GM12878 (cell line): ENCODE results near the gene SCGB1A1. TPM values are rescaled to one million over a fixed set of nuclear protein-coding genes. Genes with fewer than 3 reads are reported as not detected.

Source experiments
- ATAC-seq: fragments of 200-7000 bp; cut with Tn5 transposase; 3 replicates; pipeline ENCODE4 v1.9.1; 2020; ENCODE audit warnings: mild to moderate bottlenecking, moderate library complexity
- BruUV-seq: library from RNA; stranded (reverse); fragments of 400-500 nt; replicated peaks from 2 replicates; lab custom pipeline; 2021; lab: Mats Ljungman, UMichigan
- CTCF ChIA-PET: fragments of 300-600 bp; sonication (Branson Sonifier 250); formaldehyde crosslinking; extraction: SDS; loops from one replicate; lab custom pipeline; 2021; ENCODE audit warnings: inconsistent platforms; lab: Yijun Ruan, JAX
- POLR2A ChIA-PET: fragments of 350-600 bp; formaldehyde crosslinking; extraction: SDS; loops from one replicate; lab custom pipeline; 2021; ENCODE audit warnings: inconsistent platforms; lab: Charles Lee
- RAD21 ChIA-PET: fragments of 300-600 bp; sonication (Branson Sonifier 250); formaldehyde crosslinking; loops from one replicate; lab custom pipeline; 2023; ENCODE audit warnings: antibody characterized with exemption; ENCODE audit not compliant: unreplicated experiment; lab: Charles Lee
- SMC1A ChIA-PET: fragments of 300-600 bp; sonication (Branson Sonifier 250); formaldehyde crosslinking; loops from one replicate; lab custom pipeline; 2023; ENCODE audit not compliant: unreplicated experiment, uncharacterized antibody; lab: Charles Lee
- DNase-seq: peaks from one replicate; pipeline ENCODE4 v3.0.0-alpha.2; 2011; ENCODE audit warnings: low read depth, low spot score
- FAIRE-seq: peaks from 3 replicates; lab custom pipeline; 2011; peaks lifted over from hg19 to GRCh38; lab: Jason Lieb, UNC
- H2AFZ ChIP-seq: 2 replicates; pipeline ENCODE4 v1.6.0; 2011; ENCODE audit warnings: low read depth, low read length, control low read depth; ENCODE audit not compliant: control insufficient read depth
- H3K27ac ChIP-seq: 2 replicates; pipeline ENCODE4 v1.5.1; 2011; ENCODE audit warnings: control low read depth; ENCODE audit not compliant: control insufficient read depth, insufficient read depth
- H3K27me3 ChIP-seq, 2 experiments: replicated peaks in 1 of 2; 2 replicates each; pipeline versions ENCODE4 v1.6.0 to v1.6.1; 2011; ENCODE audit warnings: low read length in 1 of 2; ENCODE audit not compliant: control insufficient read depth in 2 of 2, insufficient read depth in 2 of 2
- H3K36me3 ChIP-seq, 2 experiments: 2 replicates each; pipeline ENCODE4 v1.5.1; 2011; ENCODE audit warnings: low read length in 1 of 2; ENCODE audit not compliant: control insufficient read depth in 2 of 2, insufficient read depth in 2 of 2
- H3K4me1 ChIP-seq: 2 replicates; pipeline ENCODE4 v1.6.1; 2011; ENCODE audit warnings: mild to moderate bottlenecking, low read length, moderate library complexity, mixed read lengths; ENCODE audit not compliant: control insufficient read depth, insufficient read depth
- H3K4me2 ChIP-seq: 2 replicates; pipeline ENCODE4 v1.6.0; 2011; ENCODE audit warnings: control low read depth; ENCODE audit not compliant: control insufficient read depth, insufficient read depth
- H3K4me3 ChIP-seq: fragments of 200-600 bp; sonication (generic); 2 replicates; pipeline ENCODE4 v1.5.1; 2016
- H3K79me2 ChIP-seq: 2 replicates; pipeline ENCODE4 v1.6.0; 2011; ENCODE audit warnings: low read length; ENCODE audit not compliant: control insufficient read depth, insufficient read depth
- H3K9ac ChIP-seq: 2 replicates; pipeline ENCODE4 v1.8.0; 2011; ENCODE audit warnings: low read length, control low read depth, mixed read lengths; ENCODE audit not compliant: control insufficient read depth, insufficient read depth
- H3K9me3 ChIP-seq: replicated peaks from 3 replicates; pipeline ENCODE4 v1.5.1; 2011; ENCODE audit warnings: mild to moderate bottlenecking, low read length; ENCODE audit not compliant: control insufficient read depth, insufficient read depth
- H4K20me1 ChIP-seq: 2 replicates; pipeline ENCODE4 v1.6.0; 2011; ENCODE audit not compliant: control insufficient read depth, insufficient read depth
- ASH2L ChIP-seq: fragments of 300-600, 200-600 bp; sonication (generic); IDR thresholded peaks from 2 replicates; pipeline ENCODE4 v1.6.1; 2017; ENCODE audit warnings: low read depth, mild to moderate bottlenecking, borderline replicate concordance
- BMI1 ChIP-seq: fragments of 450-650 bp; IDR thresholded peaks from 2 replicates; pipeline ENCODE4 v1.6.1; 2016; ENCODE audit warnings: mild to moderate bottlenecking, moderate library complexity, borderline replicate concordance
- CBFB ChIP-seq: IDR thresholded peaks from 2 replicates; pipeline ENCODE4 v1.6.1; 2016; ENCODE audit warnings: antibody characterized with exemption, low read depth
- CBX5 ChIP-seq: sonication (generic); IDR thresholded peaks from 2 replicates; pipeline ENCODE4 v1.6.1; 2016; ENCODE audit warnings: low read depth, moderate library complexity, mild to moderate bottlenecking, inconsistent platforms
- CREB1 ChIP-seq: IDR thresholded peaks from 2 replicates; pipeline ENCODE4 v1.6.1; 2012; ENCODE audit warnings: low read depth, mild to moderate bottlenecking, inconsistent platforms
- CTCF ChIP-seq, 3 experiments: IDR thresholded peaks in 2 of 3; conservative IDR thresholded peaks in 1 of 3; 2 replicates each; pipeline ENCODE4 v1.5.1; 2011; ENCODE audit warnings: low read depth in 3 of 3, low read length in 3 of 3, mild to moderate bottlenecking in 3 of 3, control low read depth in 2 of 3, moderate library complexity in 2 of 3, inconsistent platforms in 1 of 3, mixed read lengths in 1 of 3; ENCODE audit not compliant: control insufficient read depth in 2 of 3, insufficient read depth in 1 of 3; ENCODE audit errors: extremely low read depth in 1 of 3
- EP300 ChIP-seq, 2 experiments: fragments of 150-350 bp in 1 of 2; IDR thresholded peaks; 2 replicates each; pipeline ENCODE4 v1.6.1; 2011 to 2012; ENCODE audit warnings: low read depth in 2 of 2, low read length in 2 of 2, borderline replicate concordance in 1 of 2, improper control_type of control experiment in 1 of 2, inconsistent platforms in 1 of 2; ENCODE audit not compliant: control insufficient read depth in 1 of 2
- HCFC1 ChIP-seq: fragments of 150-350 bp; IDR thresholded peaks from 2 replicates; pipeline ENCODE4 v1.6.1; 2014; ENCODE audit warnings: low read length
- IRF4 ChIP-seq: IDR thresholded peaks from 2 replicates; pipeline ENCODE4 v1.6.1; 2011; ENCODE audit warnings: low read depth, low read length
- MEF2A ChIP-seq: IDR thresholded peaks from 2 replicates; pipeline ENCODE4 v1.6.1; 2011; ENCODE audit warnings: low read depth, mild to moderate bottlenecking, low read length, moderate library complexity; ENCODE audit not compliant: insufficient read depth
- RAD51 ChIP-seq: fragments of 450-650 bp; IDR thresholded peaks from 2 replicates; pipeline ENCODE4 v1.6.1; 2016; ENCODE audit warnings: moderate library complexity, mild to moderate bottlenecking, inconsistent platforms
- SMARCA5 ChIP-seq: fragments of 450-650 bp; IDR thresholded peaks from 2 replicates; pipeline ENCODE4 v1.6.1; 2017; ENCODE audit warnings: mild to moderate bottlenecking
- STAT1 ChIP-seq: fragments of 450-650 bp; conservative IDR thresholded peaks from 2 replicates; pipeline ENCODE4 v1.6.1; 2014; ENCODE audit warnings: antibody characterized with exemption, mild to moderate bottlenecking
- TCF7 ChIP-seq: IDR thresholded peaks from 2 replicates; pipeline ENCODE4 v1.6.1; 2014; ENCODE audit warnings: antibody characterized with exemption, borderline replicate concordance
- YBX1 ChIP-seq: fragments of 450-650 bp; IDR thresholded peaks from 2 replicates; pipeline ENCODE4 v1.6.1; 2016; ENCODE audit warnings: antibody characterized with exemption
- ZNF274 ChIP-seq: IDR thresholded peaks from one replicate; pipeline ENCODE4 v1.8.0; 2011; ENCODE audit not compliant: insufficient read length, insufficient read depth
- WGBS: methylation state at CpG from one replicate; pipeline ENCODE4 v1.1.6; 2016; ENCODE audit warnings: low lambda C conversion rate; ENCODE audit not compliant: insufficient replicate concordance, insufficient coverage; ENCODE audit errors: missing lambda C conversion rate; 5-methylcytosine and 5-hydroxymethylcytosine counted together
- in situ Hi-C: fragments of 300-500 bp; cut with MboI; formaldehyde crosslinking; loops from 9 replicates; pipeline ENCODE4 v1.14.3; 2018; ENCODE audit warnings: mixed read lengths
- intact Hi-C: fragments of 100-400 bp; cut with micrococcal nuclease; formaldehyde crosslinking; loops from one replicate; pipeline ENCODE4 v1.14.2; 2022; ENCODE audit not compliant: unreplicated experiment
- polyA plus RNA-seq, 11 experiments: library from polyadenylated mRNA; depleted of rRNA in 4 of 11; unstranded in 6 of 11; stranded (reverse) in 5 of 11; fragments of >200 nt; fragmentation: Nextera tagmentation in 4 of 11; fragmentation: Illumina TruSeq in 1 of 11; extraction: Ambion mirVana in 4 of 11; extraction: Trizol in 1 of 11; gene quantifications; 1 replicate in 1 of 11; 2 replicates in 10 of 11; pipeline versions ENCODE4 v1.2.1 to v1.2.3, GENCODE V29; 2011 to 2016; ENCODE audit warnings: inconsistent platforms in 2 of 11, missing spikeins in 2 of 11, low read depth in 1 of 11
- total RNA-seq, 4 experiments: library from RNA; depleted of rRNA in 3 of 4; stranded (reverse); fragments of >200 nt in 3 of 4; fragmentation: Illumina TruSeq in 1 of 4; extraction: Trizol in 1 of 4; gene quantifications; 2 replicates each; pipeline versions ENCODE4 v1.2.1 to v1.2.3, GENCODE V29; 2013 to 2021
- TF ChIP-seq, protein P1 (sequence below): fragments of 450-650 bp; IDR thresholded peaks from 2 replicates; pipeline ENCODE4 v1.6.1; 2014; ENCODE audit warnings: mild to moderate bottlenecking
- TF ChIP-seq, protein P2 (sequence below): IDR thresholded peaks from 2 replicates; pipeline ENCODE4 v1.6.1; 2012; ENCODE audit warnings: low read depth, low read length, improper control_type of control experiment

Gene SCGB1A1
- total and polyA plus RNA-seq, 10 of the 15 experiments (the other 5 are each of a cell fraction or from before 2014, with no cell fraction given) = not detected

DNA sequence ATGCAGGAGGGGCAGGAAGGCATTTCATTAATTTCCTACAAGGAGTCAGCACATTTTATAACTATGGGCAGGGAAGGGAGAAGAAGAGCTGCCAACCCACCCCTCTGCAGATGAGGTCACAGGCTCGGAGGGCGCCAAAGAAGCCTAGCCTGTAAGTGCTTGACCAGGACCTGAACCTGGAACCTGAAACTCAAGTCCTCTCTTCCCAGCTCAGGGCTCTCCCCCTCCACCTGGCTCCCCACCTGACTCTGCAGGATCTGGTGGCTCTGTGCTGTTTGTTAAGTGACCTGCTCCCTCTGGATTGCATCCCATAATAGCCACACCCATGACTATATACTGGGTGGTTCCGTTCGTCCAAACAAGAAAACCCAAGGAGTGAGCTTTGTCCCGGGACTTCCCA lies 27.3 kb downstream of the SCGB1A1 start:
- Histone ChIP-seq H3K4me2 (no peak overlapping the region), H3K4me3 (no peak overlapping the region), H3K9ac (no peak overlapping the region), H4K20me1 (no peaks in the 10 kb centered on the region), H3K9me3 (no peaks in the 10 kb centered on the region), H3K27me3 (peaks cover 0 to 3% of the 10 kb centered on the region in 2 experiments; a peak in 1 of 4 replicates), H2AFZ (no peak overlapping the region), H3K4me1 (no peaks in the 10 kb centered on the region), H3K79me2 (no peaks in the 10 kb centered on the region), H3K27ac (no peak overlapping the region), H3K36me3 (no peaks in the 10 kb centered on the region)
- TF ChIP-seq, protein P1, sequence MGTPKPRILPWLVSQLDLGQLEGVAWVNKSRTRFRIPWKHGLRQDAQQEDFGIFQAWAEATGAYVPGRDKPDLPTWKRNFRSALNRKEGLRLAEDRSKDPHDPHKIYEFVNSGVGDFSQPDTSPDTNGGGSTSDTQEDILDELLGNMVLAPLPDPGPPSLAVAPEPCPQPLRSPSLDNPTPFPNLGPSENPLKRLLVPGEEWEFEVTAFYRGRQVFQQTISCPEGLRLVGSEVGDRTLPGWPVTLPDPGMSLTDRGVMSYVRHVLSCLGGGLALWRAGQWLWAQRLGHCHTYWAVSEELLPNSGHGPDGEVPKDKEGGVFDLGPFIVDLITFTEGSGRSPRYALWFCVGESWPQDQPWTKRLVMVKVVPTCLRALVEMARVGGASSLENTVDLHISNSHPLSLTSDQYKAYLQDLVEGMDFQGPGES = no peak
- TF ChIP-seq BMI1 (no peak), EP300 (IDR thresholded peaks at IDR 0.05; ENCODE audit: borderline replicate concordance in 1 of 2, control insufficient read depth in 1 of 2, low read depth in 2 of 2, low read length in 2 of 2) (no peak), HCFC1 (no peak), STAT1 (no peak), CREB1 (no peak), SMARCA5 (no peak), CBFB (no peak), RAD51 (no peak), ASH2L (no peak), YBX1 (no peak), CTCF (IDR thresholded peaks at IDR 0.05 in 2 of 3, conservative IDR thresholded peaks at IDR 0.05 in 1 of 3; ENCODE audit: control insufficient read depth in 2 of 3, extremely low read depth in 1 of 3, insufficient read depth in 1 of 3, low read depth in 3 of 3, low read length in 3 of 3) (no peak), CBX5 (no peak), MEF2A (no peak), IRF4 (no peak), ZNF274 (no peak), TCF7 (no peak)
- TF ChIP-seq, protein P2, sequence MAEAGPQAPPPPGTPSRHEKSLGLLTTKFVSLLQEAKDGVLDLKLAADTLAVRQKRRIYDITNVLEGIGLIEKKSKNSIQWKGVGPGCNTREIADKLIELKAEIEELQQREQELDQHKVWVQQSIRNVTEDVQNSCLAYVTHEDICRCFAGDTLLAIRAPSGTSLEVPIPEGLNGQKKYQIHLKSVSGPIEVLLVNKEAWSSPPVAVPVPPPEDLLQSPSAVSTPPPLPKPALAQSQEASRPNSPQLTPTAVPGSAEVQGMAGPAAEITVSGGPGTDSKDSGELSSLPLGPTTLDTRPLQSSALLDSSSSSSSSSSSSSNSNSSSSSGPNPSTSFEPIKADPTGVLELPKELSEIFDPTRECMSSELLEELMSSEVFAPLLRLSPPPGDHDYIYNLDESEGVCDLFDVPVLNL = no peak
- FAIRE-seq (no peak), ATAC-seq (no peak), DNase-seq (no peak)
- CTCF ChIA-PET = interaction anchor here (1.2 to 2.5 kb wide), 2 partner anchors 97 to 114 kb away, joined by 3 to 17 read pairs; no protein-coding TSS in a partner anchor
- RAD21 ChIA-PET = no interaction called here
- no TSS peak for BruUV-seq
- intact Hi-C loops (no loop called here), in situ Hi-C loops (no loop called here)
- POLR2A ChIA-PET = interaction anchor here (0.5 kb wide), 2 partner anchors 15 to 58 kb away, joined by 4 to 5 read pairs; no protein-coding TSS in a partner anchor
- WGBS = 71% methylated on average over 5 of the region's 5 CpGs
- SMC1A ChIA-PET = interaction anchor here (0.7 to 1.0 kb wide), 2 partner anchors 15 to 18 kb away, joined by 3 to 4 read pairs; no protein-coding TSS in a partner anchor
